ENCODE measurements around the gene CUX1.

DNA sequence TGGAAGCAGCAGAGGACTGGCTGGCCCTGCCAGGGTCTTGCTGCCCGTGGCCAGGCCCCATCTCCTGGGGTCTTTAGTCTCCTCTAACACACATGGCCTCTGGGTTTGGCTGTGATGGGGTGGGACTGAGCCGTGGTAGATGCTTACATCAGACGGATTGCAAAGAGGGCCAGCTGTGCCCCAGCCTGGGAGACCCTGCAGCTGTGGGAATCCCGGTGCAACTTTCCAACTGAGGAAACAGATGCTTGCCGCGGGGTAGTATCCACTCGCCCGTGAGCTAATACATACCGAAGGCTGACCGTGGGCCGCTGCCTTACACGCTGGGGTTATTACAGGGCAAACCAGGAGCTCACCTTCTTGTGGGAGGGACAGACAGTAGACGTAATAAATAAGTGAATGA, 445.1 kb downstream of the CUX1 start:
- TF ChIP-seq, protein P1, sequence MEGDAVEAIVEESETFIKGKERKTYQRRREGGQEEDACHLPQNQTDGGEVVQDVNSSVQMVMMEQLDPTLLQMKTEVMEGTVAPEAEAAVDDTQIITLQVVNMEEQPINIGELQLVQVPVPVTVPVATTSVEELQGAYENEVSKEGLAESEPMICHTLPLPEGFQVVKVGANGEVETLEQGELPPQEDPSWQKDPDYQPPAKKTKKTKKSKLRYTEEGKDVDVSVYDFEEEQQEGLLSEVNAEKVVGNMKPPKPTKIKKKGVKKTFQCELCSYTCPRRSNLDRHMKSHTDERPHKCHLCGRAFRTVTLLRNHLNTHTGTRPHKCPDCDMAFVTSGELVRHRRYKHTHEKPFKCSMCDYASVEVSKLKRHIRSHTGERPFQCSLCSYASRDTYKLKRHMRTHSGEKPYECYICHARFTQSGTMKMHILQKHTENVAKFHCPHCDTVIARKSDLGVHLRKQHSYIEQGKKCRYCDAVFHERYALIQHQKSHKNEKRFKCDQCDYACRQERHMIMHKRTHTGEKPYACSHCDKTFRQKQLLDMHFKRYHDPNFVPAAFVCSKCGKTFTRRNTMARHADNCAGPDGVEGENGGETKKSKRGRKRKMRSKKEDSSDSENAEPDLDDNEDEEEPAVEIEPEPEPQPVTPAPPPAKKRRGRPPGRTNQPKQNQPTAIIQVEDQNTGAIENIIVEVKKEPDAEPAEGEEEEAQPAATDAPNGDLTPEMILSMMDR (conservative IDR thresholded peaks at IDR 0.05; ENCODE audit: low read depth, low read length): no peak
- TF ChIP-seq EZH2 (IDR thresholded peaks at IDR 0.05; ENCODE audit: low read length, unreplicated experiment) (no peak), EZH2phosphoT487 (IDR thresholded peaks at IDR 0.05; ENCODE audit: borderline replicate concordance, low read length) (no peak)
